Bronchial epithelial cell (primary cell): ENCODE data around the gene TRIP11. TPM values are rescaled to one million over a fixed set of nuclear protein-coding genes. Genes with fewer than 3 reads are reported as not detected.
A peak's percentile ranks its signal among the peaks of the same experiment; 100 is the strongest.

Source experiments
- DNase-seq: peaks from one replicate; pipeline ENCODE4 v3.0.0-alpha.2; 2010; ENCODE audit warnings: low read depth
- FAIRE-seq: peaks from 2 replicates; lab custom pipeline; 2011; peaks lifted over from hg19 to GRCh38; lab: Jason Lieb, UNC
- H3K27me3 ChIP-seq: 2 replicates; pipeline ENCODE4 v1.5.1; 2011; ENCODE audit warnings: low read length; ENCODE audit not compliant: control insufficient read depth, insufficient read depth
- H3K36me3 ChIP-seq: 2 replicates; pipeline ENCODE4 v1.5.1; 2011; ENCODE audit warnings: low read length; ENCODE audit not compliant: control insufficient read depth, insufficient read depth
- H3K4me3 ChIP-seq: 2 replicates; pipeline ENCODE4 v1.5.1; 2011; ENCODE audit warnings: mild to moderate bottlenecking, low read depth, low read length, control low read depth
- CTCF ChIP-seq: IDR thresholded peaks from 2 replicates; pipeline ENCODE4 v1.5.1; 2011; ENCODE audit warnings: mild to moderate bottlenecking, moderate library complexity, low read length, control low read depth, inconsistent platforms; ENCODE audit not compliant: insufficient read depth, severe bottlenecking
- total RNA-seq: library from RNA; depleted of rRNA; stranded (reverse); fragments of >200 nt; gene quantifications from 2 replicates; pipeline ENCODE4 v1.2.1, GENCODE V29; 2014

The TRIP11 gene
- total RNA-seq, 1 donor from 2014 or later: 13.2 TPM

GRCh38 chr14:91946622-91947474 is 93.0 kb downstream of the TRIP11 start:
- Histone ChIP-seq H3K4me3 (peak overlapping the region; percentile 40), H3K27me3 (peaks cover 3% of the 10 kb centered on the region), H3K36me3 (no peaks in the 10 kb centered on the region)
- no peak for TF ChIP-seq CTCF
- FAIRE-seq (no peak), DNase-seq (no peak)

GRCh38 chr14:91945751-91946621 is 93.9 kb downstream of the TRIP11 start:
- TF ChIP-seq CTCF: no peak
- Histone ChIP-seq H3K36me3 (no peaks in the 10 kb centered on the region), H3K4me3 (no peak overlapping the region), H3K27me3 (peaks cover 3% of the 10 kb centered on the region)
- no peak for DNase-seq
- FAIRE-seq: no peak

GRCh38 chr14:91942946-91943345 is 96.9 kb downstream of the TRIP11 start:
- FAIRE-seq: no peak
- DNase-seq: no peak
- no peaks in the 10 kb centered on the region for H3K36me3 ChIP-seq

GRCh38 chr14:91942128-91942527 is 97.7 kb downstream of the TRIP11 start:
- DNase-seq (no peak), FAIRE-seq (no peak)
- no peak overlapping the region for H3K4me3 ChIP-seq
- TF ChIP-seq CTCF: no peak
- H3K27me3 ChIP-seq: peaks cover 1% of the 10 kb centered on the region
- H3K36me3 ChIP-seq: no peaks in the 10 kb centered on the region

More at GRCh38 chr14:91942946-91943345, 96.9 kb downstream of the TRIP11 start:
- no peak overlapping the region for H3K4me3 ChIP-seq
- no peak for TF ChIP-seq CTCF
- peaks cover 1% of the 10 kb centered on the region for H3K27me3 ChIP-seq

- no peak for TF ChIP-seq CTCF
- Histone ChIP-seq H3K36me3 (no peaks in the 10 kb centered on the region), H3K4me3 (no peak overlapping the region), H3K27me3 (no peaks in the 10 kb centered on the region)
- DNase-seq (no peak), FAIRE-seq (no peak)
Observed at GRCh38 chr14:91940209-91940608, 99.7 kb downstream of the TRIP11 start.
